A673 (cell line): ENCODE results near the gene PRLR.

Experiments
- CTCF ChIP-seq: fragments of 300-800, 200-600 bp; sonication (generic); conservative IDR thresholded peaks from 2 replicates; pipeline ENCODE4 v1.5.1; 2017; ENCODE audit warnings: low read depth, mild to moderate bottlenecking, antibody characterized with exemption, low read length, moderate library complexity, mixed read lengths
- EZH2 ChIP-seq: fragments of 200-600 bp; sonication (generic); IDR thresholded peaks from 2 replicates; pipeline ENCODE4 v1.6.1; 2017; ENCODE audit warnings: borderline replicate concordance, low read depth, mild to moderate bottlenecking, mixed read lengths, antibody characterized with exemption, low read length; ENCODE audit not compliant: poor library complexity, severe bottlenecking

DNA sequence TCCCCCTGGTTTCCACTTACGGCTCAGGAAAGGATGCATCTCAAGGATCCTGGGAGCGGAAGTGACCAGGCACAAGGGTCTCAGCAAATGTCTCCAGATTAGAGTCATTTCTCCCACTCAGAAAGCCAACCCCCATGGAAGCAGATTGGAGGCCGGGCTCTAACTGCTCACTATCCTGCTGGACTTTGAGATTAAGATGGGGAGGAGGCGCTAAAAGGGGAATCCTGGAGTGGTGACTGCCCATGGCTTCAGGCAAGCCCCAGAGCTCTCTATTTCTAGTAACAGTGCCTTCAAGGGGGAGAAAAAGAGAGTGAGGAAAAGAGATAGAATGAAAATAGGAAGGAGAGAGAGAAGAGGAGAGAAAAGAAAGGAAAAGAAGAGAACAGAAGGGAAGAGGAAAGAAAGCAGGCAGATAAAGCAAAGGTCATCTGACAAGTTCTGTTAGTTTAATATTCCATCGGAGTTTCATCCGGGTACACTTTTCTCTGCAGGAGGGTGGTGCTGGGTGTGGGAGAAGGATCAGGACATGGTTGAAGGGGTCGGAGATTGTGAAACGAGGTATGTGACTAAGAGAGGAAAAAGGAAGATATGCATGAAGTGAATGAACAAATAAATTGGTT is 182.4 kb downstream of the PRLR start, which contains the start of gene AGXT2:
- TF ChIP-seq CTCF (no peak), EZH2 (no peak)
